CD4-positive, alpha-beta T cell treated with Interleukin-17A for 4 hours (primary cell): ENCODE measurements around the gene GAS6.

Experiments used
- DNase-seq: peaks from one replicate; pipeline ENCODE4 v3.0.0-alpha.2; 2020; ENCODE audit warnings: mixed read lengths

GAS6 gene

DNA sequence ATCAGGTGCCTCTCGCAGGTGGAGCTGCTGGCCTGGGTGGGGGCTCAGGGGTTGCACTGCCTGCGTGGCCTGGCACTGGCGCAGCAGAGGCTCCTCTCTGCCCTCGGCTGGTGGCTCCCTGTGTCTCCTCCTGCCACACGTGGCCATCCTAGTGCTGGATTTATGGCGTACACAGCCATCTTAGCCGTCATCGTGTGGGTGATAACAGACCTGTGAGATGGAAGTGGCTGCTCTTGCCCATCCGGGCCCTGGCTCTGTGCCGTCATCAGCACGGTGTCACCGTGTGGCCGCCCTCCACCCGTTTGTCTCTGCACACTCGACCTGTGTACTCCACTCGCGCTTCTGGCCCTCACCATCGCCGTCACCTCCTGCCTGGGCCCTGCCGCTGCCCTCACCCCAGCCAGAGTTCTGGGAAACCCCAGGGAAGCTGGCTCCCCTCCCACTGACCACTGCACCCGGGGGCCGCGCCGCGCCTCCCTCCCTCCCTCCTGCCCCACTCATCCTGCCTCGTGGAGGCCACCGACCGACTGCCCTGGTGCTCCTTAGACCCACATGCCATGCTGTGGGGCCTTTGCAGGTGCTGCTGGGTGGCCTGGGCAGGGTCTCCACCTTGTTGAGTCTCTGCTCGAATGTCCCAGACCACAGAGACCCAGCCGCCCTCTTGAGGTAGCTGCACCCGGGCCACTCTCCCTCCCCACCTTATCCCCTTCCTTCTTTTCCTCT, 75.3 kb downstream of the GAS6 start:
- DNase-seq: no peak

- DNase-seq: no peak
Measured at GRCh38 chr13:113787694-113788093, 76.2 kb downstream of the GAS6 start.

DNA sequence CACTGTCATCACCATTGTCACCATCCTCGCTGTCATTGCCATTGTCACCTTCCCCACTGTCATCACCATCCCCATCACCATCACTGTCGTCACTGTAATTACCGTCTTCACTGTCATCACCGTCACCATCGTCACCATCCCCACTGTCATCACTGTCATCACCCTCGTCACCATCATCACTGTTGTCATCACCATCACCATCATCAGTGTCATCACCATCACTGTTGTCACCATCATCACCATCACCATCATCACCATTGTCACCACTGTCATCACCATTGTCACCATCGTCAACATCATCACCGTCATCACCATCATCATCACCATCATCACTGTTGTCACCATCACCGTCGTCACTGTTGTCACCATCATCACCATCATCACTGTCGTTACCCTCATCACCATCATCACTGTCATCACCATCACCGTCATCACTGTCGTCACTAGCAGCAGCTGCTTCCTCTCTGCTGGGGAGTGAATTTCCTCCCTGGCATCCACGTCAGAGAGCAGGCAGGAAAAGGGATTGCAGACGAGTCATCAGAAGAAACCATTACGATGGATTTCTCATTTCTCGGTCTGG, 77.5 kb downstream of the GAS6 start:
- no peak for DNase-seq

- DNase-seq: no peak
Measured at GRCh38 chr13:113785051-113786010, 78.5 kb downstream of the GAS6 start.

- DNase-seq: no peak
Measured at GRCh38 chr13:113784645-113785024, 79.2 kb downstream of the GAS6 start.

DNA sequence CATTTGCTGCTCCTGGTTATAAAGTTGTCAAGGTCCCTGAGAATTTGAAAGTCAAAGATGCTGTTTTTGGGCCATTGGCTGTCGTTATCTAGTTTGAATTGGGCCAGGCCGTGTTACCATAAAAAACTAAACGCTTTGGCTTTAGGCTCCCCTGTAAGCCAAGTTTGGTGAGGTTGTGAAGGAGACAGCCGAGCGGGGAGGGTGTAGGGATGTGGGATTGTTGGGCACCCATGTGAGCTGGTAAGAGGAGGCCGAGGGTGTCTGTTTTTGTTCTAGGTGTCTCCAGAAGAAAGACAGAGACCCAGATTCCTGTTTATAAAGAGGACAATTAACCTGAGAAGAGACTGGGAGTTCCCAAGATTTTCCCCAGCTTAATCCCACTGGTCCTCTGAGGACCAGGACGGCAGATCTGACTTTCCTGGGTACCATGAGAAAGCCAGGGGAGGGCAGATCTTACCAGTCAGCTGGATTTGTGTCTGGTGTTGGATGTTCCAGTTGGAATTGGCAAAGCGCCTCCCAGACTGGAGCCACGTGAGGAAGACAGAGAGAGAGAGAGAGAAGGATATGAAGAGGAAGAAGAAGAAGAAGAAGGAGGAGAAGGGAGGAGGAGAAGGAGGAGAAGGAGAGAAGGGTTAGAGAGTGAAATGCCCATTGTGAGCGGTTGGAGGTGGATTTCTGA, 79.8 kb downstream of the GAS6 start:
- DNase-seq: no peak

- DNase-seq: no peak
Measured at GRCh38 chr13:113783200-113783881, 80.5 kb downstream of the GAS6 start.

DNA sequence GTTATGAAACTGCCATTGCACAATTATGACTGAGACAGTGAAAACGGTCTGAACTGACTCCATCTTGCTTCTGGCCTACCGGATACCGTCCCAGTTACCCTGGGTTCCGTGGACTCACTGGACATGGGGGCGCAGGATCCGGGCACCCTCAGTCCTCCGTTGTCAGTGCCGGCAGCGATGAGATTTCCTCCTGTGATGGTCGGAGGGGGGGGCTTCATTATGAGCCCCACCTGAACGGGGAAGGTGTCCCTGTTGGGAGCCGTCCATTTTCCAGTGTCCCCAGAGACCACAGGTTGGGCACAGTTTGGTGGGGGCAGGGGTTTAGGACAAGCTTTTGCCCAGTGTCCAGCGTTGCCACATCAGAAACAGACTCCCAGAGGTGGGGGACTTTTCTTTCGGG, 81.4 kb downstream of the GAS6 start:
- no peak for DNase-seq

DNA sequence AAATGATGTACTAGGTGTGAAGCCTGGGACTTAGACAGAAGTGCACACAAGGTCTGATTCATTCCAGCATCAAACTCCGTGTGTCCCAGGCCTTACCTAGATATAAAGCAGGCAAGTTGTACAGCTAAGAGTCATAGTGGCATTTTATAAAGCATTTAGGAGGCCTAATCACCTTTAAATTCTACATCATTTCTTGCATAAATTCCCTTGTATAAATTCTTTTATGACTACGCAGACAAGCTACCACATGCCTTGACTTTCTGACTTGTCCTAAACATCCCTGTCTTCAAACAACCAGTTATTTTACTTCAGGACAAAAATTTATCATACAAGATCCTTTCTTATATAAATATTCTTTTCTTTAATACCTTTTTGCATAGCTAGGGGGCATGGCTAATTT, 82.3 kb downstream of the GAS6 start:
- no peak for DNase-seq

GRCh38 chr13:113777311-113778260, 86.3 kb downstream of the GAS6 start:
- no peak for DNase-seq

DNA sequence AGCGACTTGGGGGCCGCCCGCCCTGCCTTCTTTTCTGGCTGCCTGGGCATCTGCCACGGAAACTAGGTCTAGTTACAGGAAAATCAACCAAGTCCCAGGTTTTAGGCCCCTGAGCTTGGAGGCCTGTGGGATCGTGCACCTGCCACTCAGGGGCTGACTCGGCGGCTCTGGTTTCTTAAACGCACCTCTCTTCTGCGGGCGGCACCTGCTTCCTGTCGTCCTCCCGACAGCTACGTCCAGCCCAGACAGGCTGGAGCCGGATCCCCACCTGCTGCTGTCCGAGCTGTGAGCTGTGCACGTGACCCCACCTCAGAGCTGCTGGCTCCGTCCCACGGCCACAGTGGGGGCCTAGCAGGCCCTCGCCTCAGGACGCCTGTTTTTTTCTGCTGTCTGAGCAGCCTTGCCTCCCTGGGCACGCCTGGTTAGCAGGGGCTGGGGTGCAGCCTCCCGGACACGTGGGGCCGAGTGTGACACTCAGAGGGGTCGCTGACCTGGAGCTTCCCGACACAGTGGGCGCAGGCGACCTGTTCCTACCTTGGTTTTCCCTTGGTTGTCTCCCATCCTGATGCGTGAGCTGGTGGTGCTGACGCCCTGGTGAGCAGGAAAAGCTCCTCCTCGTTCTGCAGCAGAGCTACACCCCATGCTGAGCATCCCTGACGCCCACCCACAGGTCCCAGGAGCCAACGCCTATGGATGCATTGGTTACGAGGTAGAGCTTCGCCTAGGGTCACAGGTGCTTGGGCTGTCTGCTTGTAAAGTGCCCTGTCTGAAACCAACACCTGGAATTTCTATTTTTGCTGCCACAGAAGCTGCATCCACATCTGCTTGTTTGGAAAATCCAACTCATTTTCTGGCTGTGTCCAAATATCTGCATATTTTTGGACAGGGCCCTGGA, 87.4 kb downstream of the GAS6 start:
- no peak for DNase-seq

GRCh38 chr13:113775451-113776145, 88.3 kb downstream of the GAS6 start:
- DNase-seq: no peak

DNA sequence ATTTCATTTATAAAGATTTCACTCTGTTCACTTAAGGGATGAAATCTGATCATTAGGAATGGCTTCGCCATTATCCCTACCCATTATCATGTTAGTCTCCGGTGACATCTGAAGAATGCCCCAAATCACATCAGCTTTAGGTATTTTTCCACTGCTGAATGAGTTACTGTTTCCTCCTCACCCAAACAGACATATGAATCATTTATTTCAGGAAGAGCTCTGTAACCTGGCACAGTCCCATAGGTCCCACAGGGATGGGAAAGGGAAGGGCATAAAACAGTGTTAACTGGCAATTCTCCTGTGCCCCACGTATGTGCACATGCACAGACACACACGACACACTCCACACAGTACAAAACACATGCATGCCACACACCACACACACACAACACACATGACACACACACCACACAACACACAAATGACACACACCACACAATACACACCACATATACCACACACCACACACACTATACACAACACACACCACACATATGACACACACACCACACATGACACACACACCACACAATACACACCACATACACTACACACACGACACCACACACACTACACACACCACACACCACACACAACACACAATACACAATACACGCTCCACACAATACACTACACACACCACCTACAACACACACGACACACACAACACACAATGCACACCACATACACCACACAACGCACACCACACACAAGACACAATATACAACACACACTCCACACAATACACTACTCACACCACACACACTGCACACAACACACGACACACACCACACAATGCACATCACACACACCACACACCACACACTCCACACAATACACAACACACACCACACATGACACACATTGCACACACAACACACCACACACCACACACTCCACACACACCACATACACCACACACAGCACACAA, 89.4 kb downstream of the GAS6 start:
- DNase-seq: no peak

GRCh38 chr13:113771709-113772331, 92.1 kb downstream of the GAS6 start:
- DNase-seq: no peak

- DNase-seq: no peak
Measured at GRCh38 chr13:113770937-113771336, 92.9 kb downstream of the GAS6 start.
